GM12892 (cell line): ENCODE data around the gene XPNPEP1.

Source experiments
- POLR2A ChIP-seq: IDR thresholded peaks from 2 replicates; pipeline ENCODE4 v1.6.1; 2011; ENCODE audit warnings: low read depth, low read length, control low read depth
- POLR2AphosphoS5 ChIP-seq: IDR thresholded peaks from 2 replicates; pipeline ENCODE4 v1.6.1; 2011; ENCODE audit warnings: low read depth, low read length, control low read depth

- TF ChIP-seq POLR2AphosphoS5: no peak
- TF ChIP-seq POLR2A: no peak
Measured at GRCh38 chr10:109871476-109871875, 51.8 kb downstream of the XPNPEP1 start.
